Activated CD8-positive, alpha-beta memory T cell treated with anti-CD3 and anti-CD28 coated beads for 48 hours (primary cell): ENCODE results near the gene LHFPL2.

Experiments
- DNase-seq, 3 experiments: peaks; one replicate each; pipeline ENCODE4 v3.0.0-alpha.2; 2020; ENCODE audit warnings: low read depth in 2 of 3, low spot score in 2 of 3

The LHFPL2 gene

GRCh38 chr5:78505860-78506259 is 142.7 kb downstream of the LHFPL2 start:
- DNase-seq: no peak

- no peak for DNase-seq
Observed at GRCh38 chr5:78504704-78505677, 143.6 kb downstream of the LHFPL2 start.

GRCh38 chr5:78503958-78504653 is 144.5 kb downstream of the LHFPL2 start:
- DNase-seq: no peak

GRCh38 chr5:78501411-78502352 is 146.9 kb downstream of the LHFPL2 start:
- DNase-seq: no peak

- no peak for DNase-seq
Observed at GRCh38 chr5:78500871-78501270, 147.7 kb downstream of the LHFPL2 start.

GRCh38 chr5:78500028-78500427 is 148.5 kb downstream of the LHFPL2 start:
- no peak for DNase-seq

- no peak for DNase-seq
Observed at GRCh38 chr5:78499485-78499884, 149.1 kb downstream of the LHFPL2 start.

GRCh38 chr5:78497573-78498533 is 150.7 kb downstream of the LHFPL2 start:
- DNase-seq: no peak

- DNase-seq: no peak
Observed at GRCh38 chr5:78496373-78496772, 152.2 kb downstream of the LHFPL2 start.

GRCh38 chr5:78495800-78496199 is 152.8 kb downstream of the LHFPL2 start:
- no peak for DNase-seq

GRCh38 chr5:78492650-78493049 is 155.9 kb downstream of the LHFPL2 start:
- no peak for DNase-seq

- no peak for DNase-seq
Observed at GRCh38 chr5:78492224-78492623, 156.3 kb downstream of the LHFPL2 start.

- DNase-seq: no peak
Observed at GRCh38 chr5:78490709-78491485, 157.7 kb downstream of the LHFPL2 start.

GRCh38 chr5:78487846-78488245 is 160.7 kb downstream of the LHFPL2 start:
- DNase-seq: no peak

GRCh38 chr5:78486218-78486617 is 162.4 kb downstream of the LHFPL2 start:
- no peak for DNase-seq

GRCh38 chr5:78483809-78484521 is 164.6 kb downstream of the LHFPL2 start:
- DNase-seq: no peak

GRCh38 chr5:78482948-78483347 is 165.6 kb downstream of the LHFPL2 start:
- no peak for DNase-seq

GRCh38 chr5:78476795-78477194 is 171.8 kb downstream of the LHFPL2 start:
- DNase-seq: no peak

- no peak for DNase-seq
Observed at GRCh38 chr5:78475370-78475769, 173.2 kb downstream of the LHFPL2 start.
